ENCODE data around the gene FOXJ3. TPM values are rescaled to one million over a fixed set of nuclear protein-coding genes. Genes with fewer than 3 reads are reported as not detected.

FOXJ3 gene
- total and polyA plus RNA-seq, 2 of the 8 experiments (the other 6 are each of a cell fraction or from before 2014, with no cell fraction given), result 48.6 to 51.9 TPM

GRCh38 chr1:42164551-42165420, 170.2 kb downstream of the FOXJ3 start, which contains the start of gene GUCA2A:
TSS of gene GUCA2A (minus strand) at chr1:42164745. CDS start at chr1:42164712, 33 bp downstream.
- peaks cover 0 to 2% (median 0%) of the 10 kb centered on the region in 4 experiments; a peak in 1 of 7 replicates for H3K4me1 ChIP-seq (replicated peaks in 1 of 4; ENCODE audit: control insufficient read depth in 3 of 4, insufficient read depth in 4 of 4, low read length in 3 of 4)
- FAIRE-seq, result no peak
- no peak within 1 kb of the TSS for H3K4ac ChIP-seq (replicated peaks; ENCODE audit: insufficient read length, low read depth, low read length)
- peak within 1 kb of the TSS; percentile 7; the same call in 1 of the 2 replicates for H3K18ac ChIP-seq (ENCODE audit: extremely low read depth, low read length)
- H3K23ac ChIP-seq (ENCODE audit: insufficient read length), result no peak within 1 kb of the TSS
- H2BK12ac ChIP-seq (ENCODE audit: low read depth, low read length), result no peak within 1 kb of the TSS
- H3K14ac ChIP-seq (ENCODE audit: insufficient read length), result no peak within 1 kb of the TSS
- H3K56ac ChIP-seq (replicated peaks; ENCODE audit: insufficient read length, low read depth, low read length), result no peak within 1 kb of the TSS
- POLR2A ChIA-PET (ENCODE audit: partially characterized antibody), result no interaction called here
- H2AK5ac ChIP-seq (ENCODE audit: low read depth, low read length), result no peak within 1 kb of the TSS
- no peak within 1 kb of the TSS for H3K4me3 ChIP-seq (ENCODE audit: extremely low read depth in 1 of 4, insufficient read depth in 2 of 4, low read depth in 3 of 4, low read length in 4 of 4)
- H3K79me2 ChIP-seq (ENCODE audit: control insufficient read depth in 1 of 2, insufficient read depth in 2 of 2, low read length in 2 of 2), result no peaks in the 10 kb centered on the region
- no peaks in the 10 kb centered on the region for H3K36me3 ChIP-seq (ENCODE audit: control insufficient read depth in 2 of 4, insufficient read depth in 4 of 4, low read length in 3 of 4)
- no peak within 1 kb of the TSS for H2BK15ac ChIP-seq (ENCODE audit: low read length)
- H4K5ac ChIP-seq (ENCODE audit: insufficient read length, low read depth, low read length), result no peak within 1 kb of the TSS
- H3K4me2 ChIP-seq (ENCODE audit: insufficient read depth in 1 of 2, low read depth in 2 of 2, low read length in 2 of 2), result no peak within 1 kb of the TSS
- no peaks in the 10 kb centered on the region for H3K79me1 ChIP-seq (ENCODE audit: low read depth, low read length)
- H4K8ac ChIP-seq (ENCODE audit: extremely low read depth, insufficient read depth, low read length), result no peak within 1 kb of the TSS; the same call in 1 of the 2 replicates
- no peak for DNase-seq (ENCODE audit: low read depth in 1 of 2, low spot score in 2 of 2)
- H4K91ac ChIP-seq (replicated peaks; ENCODE audit: insufficient read length, low read length), result no peak within 1 kb of the TSS
- no peak within 1 kb of the TSS for H3K9ac ChIP-seq (replicated peaks in 1 of 4; ENCODE audit: extremely low read depth in 1 of 4, low read depth in 3 of 4, low read length in 3 of 4)
- H2BK5ac ChIP-seq (ENCODE audit: low read depth, low read length), result no peak within 1 kb of the TSS
- 86% methylated on average over 24 of the region's 24 CpGs; no CpG with 5 or more reads in 1 of the 2 experiments for WGBS, 2 experiments (ENCODE audit: extremely low coverage in 1 of 2, insufficient coverage in 1 of 2, insufficient read length in 1 of 2, insufficient replicate concordance in 2 of 2, low coverage in 1 of 2, low lambda C conversion rate in 2 of 2, missing lambda C conversion rate in 1 of 2)
- no peak within 1 kb of the TSS for H2AFZ ChIP-seq (ENCODE audit: low read length)
- H2BK20ac ChIP-seq (ENCODE audit: low read length), result no peak within 1 kb of the TSS
- H2BK120ac ChIP-seq (replicated peaks; ENCODE audit: low read depth, low read length), result no peak within 1 kb of the TSS
- H3K27ac ChIP-seq (ENCODE audit: low read depth, low read length), result no peak within 1 kb of the TSS
- no peaks in the 10 kb centered on the region for H4K20me1 ChIP-seq (replicated peaks in 1 of 2; ENCODE audit: control insufficient read depth in 1 of 2, insufficient read depth in 2 of 2, low read length in 2 of 2)
- CTCF ChIA-PET (ENCODE audit: partially characterized antibody), result interaction anchor here (1.0 to 3.7 kb wide), 4 partner anchors 9 to 272 kb away, joined by 3 to 40 read pairs (median 4); no protein-coding TSS in a partner anchor
- H3K23me2 ChIP-seq (ENCODE audit: low read depth, low read length), result peaks cover 3% of the 10 kb centered on the region; the same call in 1 of the 2 replicates
- H3K9me3 ChIP-seq (ENCODE audit: insufficient read depth in 2 of 2, low read depth in 1 of 2, low read length in 1 of 2), result no peaks in the 10 kb centered on the region
- H3K27me3 ChIP-seq (replicated peaks in 1 of 4; ENCODE audit: control insufficient read depth in 3 of 4, extremely low read depth in 1 of 4, insufficient read depth in 3 of 4, low read length in 3 of 4), result no peaks in the 10 kb centered on the region
- TF ChIP-seq BACH1 (IDR thresholded peaks at IDR 0.05; ENCODE audit: low read length) (no peak), PHF8 (conservative IDR thresholded peaks at IDR 0.05; ENCODE audit: low read depth, low read length) (no peak), POLR2AphosphoS5 (IDR thresholded peaks at IDR 0.05; ENCODE audit: low read depth, low read length) (no peak), KDM1A (IDR thresholded peaks at IDR 0.05; ENCODE audit: borderline replicate concordance, low read length) (no peak), POLR2A (IDR thresholded peaks at IDR 0.05; ENCODE audit: control extremely low read depth in 1 of 2, low read depth in 2 of 2, low read length in 2 of 2) (no peak), SIN3A (conservative IDR thresholded peaks at IDR 0.05 in 1 of 2, IDR thresholded peaks at IDR 0.05 in 1 of 2; ENCODE audit: low read depth in 1 of 2, low read length in 2 of 2) (no peak), TEAD4 (IDR thresholded peaks at IDR 0.05; ENCODE audit: low read depth, low read length) (no peak), EP300 (IDR thresholded peaks at IDR 0.05; ENCODE audit: borderline replicate concordance in 1 of 2, low read depth in 2 of 2, low read length in 2 of 2) (no peak), BRCA1 (IDR thresholded peaks at IDR 0.05; ENCODE audit: low read depth, low read length) (no peak)
- TF ChIP-seq, protein P1, sequence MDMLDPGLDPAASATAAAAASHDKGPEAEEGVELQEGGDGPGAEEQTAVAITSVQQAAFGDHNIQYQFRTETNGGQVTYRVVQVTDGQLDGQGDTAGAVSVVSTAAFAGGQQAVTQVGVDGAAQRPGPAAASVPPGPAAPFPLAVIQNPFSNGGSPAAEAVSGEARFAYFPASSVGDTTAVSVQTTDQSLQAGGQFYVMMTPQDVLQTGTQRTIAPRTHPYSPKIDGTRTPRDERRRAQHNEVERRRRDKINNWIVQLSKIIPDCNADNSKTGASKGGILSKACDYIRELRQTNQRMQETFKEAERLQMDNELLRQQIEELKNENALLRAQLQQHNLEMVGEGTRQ (IDR thresholded peaks at IDR 0.05; ENCODE audit: low read length), result no peak

Data from H1 (cell line).